IPS DF 6.9 (cell line): ENCODE measurements around the gene RPL36AL.
"Not testable (repeated sequence)": the region's sequence is repeated elsewhere in the genome, so short reads cannot be mapped to it uniquely, and the experiment has no call there.

Experiments used
- DNase-seq: peaks from one replicate; pipeline ENCODE4 v3.0.0-alpha.2; 2013; ENCODE audit warnings: low read depth, low spot score
- H3K27ac ChIP-seq: one replicate; pipeline ENCODE4 v1.5.1; 2013; ENCODE audit warnings: low read length, control low read depth
- H3K27me3 ChIP-seq: 2 replicates; pipeline ENCODE4 v1.6.1; 2013; ENCODE audit warnings: mild to moderate bottlenecking, low read length; ENCODE audit not compliant: control insufficient read depth, insufficient read depth
- H3K36me3 ChIP-seq: 2 replicates; pipeline ENCODE4 v1.6.1; 2013; ENCODE audit warnings: low read length; ENCODE audit not compliant: control insufficient read depth, insufficient read depth
- H3K4me1 ChIP-seq: 2 replicates; pipeline ENCODE4 v1.6.1; 2013; ENCODE audit warnings: low read length; ENCODE audit not compliant: control insufficient read depth, insufficient read depth
- H3K4me3 ChIP-seq: 2 replicates; pipeline ENCODE4 v1.5.1; 2013; ENCODE audit warnings: mild to moderate bottlenecking, low read length
- H3K9me3 ChIP-seq: 2 replicates; pipeline ENCODE4 v1.6.1; 2013; ENCODE audit warnings: low read length, inconsistent platforms; ENCODE audit not compliant: control insufficient read depth, insufficient read depth
- WGBS: extraction: QIAGEN DNeasy Blood & Tissue Kit; methylation state at CpG from one replicate; pipeline ENCODE4 v1.1.7; 2013; ENCODE audit warnings: mixed read lengths, missing lambda C conversion rate; ENCODE audit not compliant: insufficient read length, insufficient coverage; 5-methylcytosine and 5-hydroxymethylcytosine counted together

RPL36AL gene

DNA sequence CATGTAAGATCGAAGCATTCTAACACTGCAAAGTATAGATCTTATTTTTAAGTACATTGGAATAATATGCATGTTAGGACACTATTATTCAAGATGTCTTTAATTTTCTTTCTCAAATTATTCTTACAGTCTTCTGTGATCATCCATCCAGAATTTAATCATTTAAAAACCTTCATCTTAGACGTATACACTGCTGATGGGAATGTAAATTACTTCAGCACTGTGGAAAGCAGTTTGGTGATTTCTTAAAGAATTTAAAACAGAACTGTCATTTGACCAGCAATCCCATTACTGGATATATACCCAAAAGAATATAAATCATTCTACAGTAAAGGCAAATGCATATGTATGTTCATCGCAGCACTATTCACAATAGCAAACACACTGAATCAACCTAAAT is 31.0 kb downstream of the RPL36AL start:
- Histone ChIP-seq H3K27me3 (no peaks in the 10 kb centered on the region), H3K9me3 (no peaks in the 10 kb centered on the region), H3K4me3 (no peak overlapping the region), H3K4me1 (no peaks in the 10 kb centered on the region), H3K27ac (no peak overlapping the region), H3K36me3 (peaks cover 2% of the 10 kb centered on the region)
- DNase-seq: no peak
- no CpG with 5 or more reads among the region's 3 CpGs for WGBS

- Histone ChIP-seq H3K36me3 (peaks cover 17% of the 10 kb centered on the region), H3K27ac (no peak overlapping the region), H3K27me3 (no peaks in the 10 kb centered on the region), H3K4me3 (peak overlapping the region; percentile 9; the same call in 1 of the 2 replicates), H3K4me1 (peaks cover 4% of the 10 kb centered on the region; the same call in 1 of the 2 replicates), H3K9me3 (no peaks in the 10 kb centered on the region)
- no peak for DNase-seq
- no CpG with 5 or more reads among the region's 21 CpGs for WGBS
Observed at GRCh38 chr14:49586673-49587460, 33.6 kb downstream of the RPL36AL start.

- H3K27me3 ChIP-seq: no peaks in the 10 kb centered on the region
- H3K27ac ChIP-seq: no peak within 1 kb of the TSS
- no peaks in the 10 kb centered on the region for H3K9me3 ChIP-seq
- peaks cover 4% of the 10 kb centered on the region; the same call in 1 of the 2 replicates for H3K4me1 ChIP-seq
- H3K4me3 ChIP-seq: peak within 1 kb of the TSS; percentile 72
- H3K36me3 ChIP-seq: peaks cover 17% of the 10 kb centered on the region
- WGBS: no CpG with 5 or more reads among the region's 55 CpGs
- DNase-seq: peak; percentile 99
Observed at GRCh38 chr14:49585803-49586672, 34.4 kb downstream of the RPL36AL start, which contains the start of gene RPS29. TSS of gene RPS29 (minus strand) at chr14:49586380. CDS start at chr14:49586346, 34 bp downstream.

DNA sequence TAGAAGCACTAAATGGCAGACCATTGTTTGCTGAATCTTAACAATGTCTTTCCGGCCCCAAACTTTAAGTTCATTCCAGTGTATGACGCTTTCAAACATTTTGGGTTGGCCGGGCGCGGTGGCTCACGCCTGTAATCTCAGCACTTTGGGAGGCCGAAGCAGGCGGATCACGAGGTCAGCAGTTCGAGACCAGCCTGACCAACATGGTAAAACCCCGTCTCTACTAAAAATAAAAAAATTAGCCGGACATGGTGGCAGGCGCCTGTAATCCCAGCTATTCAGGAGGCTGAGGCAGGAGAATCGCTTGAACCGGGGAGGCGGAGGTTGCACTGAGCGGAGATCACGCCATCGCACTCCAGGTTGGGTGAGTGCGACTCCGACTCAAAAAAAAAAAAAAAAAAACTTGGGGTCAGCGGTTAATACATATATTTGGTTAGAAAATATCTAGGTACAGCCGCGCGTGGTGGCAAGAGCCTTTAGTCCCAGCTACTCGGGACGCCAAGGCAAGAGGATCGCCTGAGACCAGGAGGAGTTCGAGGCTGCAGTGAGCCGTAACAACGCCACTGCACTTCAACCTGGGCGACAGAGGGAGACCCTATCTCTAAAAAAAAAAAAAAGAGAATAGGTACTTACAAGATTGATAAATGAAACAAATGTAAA is 35.3 kb downstream of the RPL36AL start:
- not testable (repeated sequence) for H3K27me3 ChIP-seq

GRCh38 chr14:49584058-49584457 is 36.4 kb downstream of the RPL36AL start:
- Histone ChIP-seq H3K9me3 (no peaks in the 10 kb centered on the region), H3K36me3 (peaks cover 17% of the 10 kb centered on the region), H3K4me3 (peak overlapping the region; percentile 21; the same call in 1 of the 2 replicates), H3K27ac (no peak overlapping the region), H3K27me3 (no peaks in the 10 kb centered on the region), H3K4me1 (peaks cover 4% of the 10 kb centered on the region; the same call in 1 of the 2 replicates)
- no peak for DNase-seq
- no CpG with 5 or more reads among the region's 11 CpGs for whole genome bisulfite sequencing

More for the DNA sequence above, 35.3 kb downstream of the RPL36AL start:
- not testable (repeated sequence) for H3K9me3 ChIP-seq, DNase-seq, H3K27ac ChIP-seq, H3K4me1 ChIP-seq
- peak overlapping the region; percentile 72; the same call in 1 of the 2 replicates for H3K4me3 ChIP-seq
- WGBS: no CpG with 5 or more reads among the region's 32 CpGs
- H3K36me3 ChIP-seq: peaks cover 17% of the 10 kb centered on the region

DNA sequence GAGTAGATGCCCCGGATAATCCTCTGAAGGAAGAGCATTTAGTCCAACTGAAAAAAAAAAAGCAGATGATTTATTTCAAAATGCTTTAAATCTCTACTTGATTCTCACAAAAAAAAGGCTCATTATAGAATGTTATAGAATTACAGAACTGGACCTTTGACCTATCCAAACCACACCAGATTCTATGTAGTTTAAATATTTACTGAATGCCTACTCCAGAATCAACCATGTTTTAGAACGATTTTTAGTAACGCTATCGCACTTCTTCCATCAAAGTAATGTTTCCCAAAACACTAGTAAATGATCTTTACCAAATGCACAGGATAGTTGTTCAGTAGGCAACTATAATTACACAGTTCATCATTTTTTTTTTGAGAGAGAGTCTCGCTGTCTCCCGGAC is 36.8 kb downstream of the RPL36AL start:
- Histone ChIP-seq H3K4me1 (peaks cover 4% of the 10 kb centered on the region; the same call in 1 of the 2 replicates), H3K4me3 (no peak overlapping the region), H3K27ac (no peak overlapping the region), H3K36me3 (peaks cover 17% of the 10 kb centered on the region), H3K27me3 (no peaks in the 10 kb centered on the region), H3K9me3 (no peaks in the 10 kb centered on the region)
- DNase-seq: no peak
- no CpG with 5 or more reads among the region's 6 CpGs for WGBS

- 100% methylated on average over 1 of the region's 4 CpGs for WGBS
- DNase-seq: no peak
- peaks cover 4% of the 10 kb centered on the region; the same call in 1 of the 2 replicates for H3K4me1 ChIP-seq
Observed at GRCh38 chr14:49582113-49582977, 38.1 kb downstream of the RPL36AL start.

GRCh38 chr14:49581209-49582112 is 39.0 kb downstream of the RPL36AL start:
- Histone ChIP-seq H3K9me3 (no peaks in the 10 kb centered on the region), H3K4me1 (peaks cover 4% of the 10 kb centered on the region; the same call in 1 of the 2 replicates), H3K27me3 (no peaks in the 10 kb centered on the region), H3K4me3 (no peak overlapping the region), H3K27ac (no peak overlapping the region), H3K36me3 (peaks cover 22% of the 10 kb centered on the region)
- no CpG with 5 or more reads among the region's 9 CpGs for WGBS
- no peak for DNase-seq

More at GRCh38 chr14:49582113-49582977, 38.1 kb downstream of the RPL36AL start:
- Histone ChIP-seq H3K27ac (no peak overlapping the region), H3K36me3 (peaks cover 20% of the 10 kb centered on the region), H3K27me3 (no peaks in the 10 kb centered on the region), H3K9me3 (no peaks in the 10 kb centered on the region), H3K4me3 (no peak overlapping the region)

DNA sequence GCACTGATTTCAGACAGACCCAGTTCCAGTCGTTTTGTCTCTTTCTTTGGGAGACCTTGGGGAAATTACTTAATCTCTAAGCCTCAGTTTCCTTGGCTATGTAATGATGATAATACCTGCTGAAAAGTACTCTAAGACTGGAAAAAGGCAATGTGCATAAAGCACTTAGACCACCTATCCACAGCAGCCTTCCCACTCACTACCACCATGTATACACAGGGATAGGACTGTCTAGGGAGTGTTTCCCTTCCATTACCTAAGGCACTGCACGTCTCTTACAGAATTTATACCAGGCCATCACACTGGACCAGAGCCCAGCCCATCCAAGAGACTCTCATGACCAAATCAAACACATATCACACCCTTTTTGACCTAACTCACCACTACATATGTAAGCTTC is 40.6 kb downstream of the RPL36AL start:
- Histone ChIP-seq H3K27me3 (no peaks in the 10 kb centered on the region), H3K36me3 (peaks cover 22% of the 10 kb centered on the region), H3K4me3 (no peak overlapping the region), H3K27ac (no peak overlapping the region), H3K9me3 (no peaks in the 10 kb centered on the region), H3K4me1 (peaks cover 4% of the 10 kb centered on the region; the same call in 1 of the 2 replicates)
- no CpG with 5 or more reads among the region's 2 CpGs for WGBS
- no peak for DNase-seq
